Thoracic aorta (tissue), 2 donors: ENCODE measurements around the gene FAM98B. TPM values are rescaled to one million over a fixed set of nuclear protein-coding genes. Genes with fewer than 3 reads are reported as not detected.

Experiments used
- ATAC-seq: fragments of 150-250 bp; one replicate; pipeline ENCODE4 v1.8.0; 2017; ENCODE audit warnings: low read depth; ENCODE audit not compliant: insufficient number of reproducible peaks, low FRiP score
- DNase-seq: peaks from one replicate; pipeline ENCODE4 v3.0.0-alpha.2; 2020; ENCODE audit warnings: low spot score
- H3K27ac ChIP-seq, 2 donors: fragments of 200-600 bp; sonication (generic); 1 replicate in 1 of 2; 2 replicates in 1 of 2; pipeline ENCODE4 v1.5.1; 2016; ENCODE audit warnings: mild to moderate bottlenecking in 2 of 2, moderate library complexity in 2 of 2
- H3K27me3 ChIP-seq: fragments of 200-600 bp; sonication (generic); replicated peaks from 2 replicates; pipeline ENCODE4 v1.6.0; 2016; ENCODE audit warnings: mild to moderate bottlenecking; ENCODE audit not compliant: insufficient read depth
- H3K36me3 ChIP-seq: fragments of 200-600 bp; sonication (generic); one replicate; pipeline ENCODE4 v1.5.1; 2016
- H3K4me1 ChIP-seq, 2 donors: fragments of 200-600 bp; sonication (generic); 1 replicate in 1 of 2; 2 replicates in 1 of 2; pipeline versions ENCODE4 v1.5.1 to v1.6.0; 2016; ENCODE audit warnings: low read depth in 2 of 2, mild to moderate bottlenecking in 1 of 2; ENCODE audit not compliant: control insufficient read depth in 1 of 2
- H3K4me3 ChIP-seq: fragments of 200-600 bp; sonication (generic); 2 replicates; pipeline ENCODE4 v1.5.1; 2016; ENCODE audit warnings: mild to moderate bottlenecking
- H3K9me3 ChIP-seq: fragments of 200-600 bp; sonication (generic); 2 replicates; pipeline ENCODE4 v1.5.1; 2016
- CTCF ChIP-seq: fragments of 200-600 bp; sonication (generic); IDR thresholded peaks from one replicate; pipeline ENCODE4 v1.5.1; 2019; ENCODE audit warnings: antibody characterized with exemption
- total RNA-seq, 2 donors: library from RNA; depleted of rRNA; stranded (reverse); fragments of >200 nt; gene quantifications; one replicate each; pipeline versions ENCODE4 v1.1.0 to v1.2.3, GENCODE V29; 2016

FAM98B gene
- total RNA-seq, 2 donors from 2014 or later = 8.0 to 14.0 TPM

- ATAC-seq (no peak), DNase-seq (no peak)
- H3K27ac ChIP-seq = no peak overlapping the region
- no peaks in the 10 kb centered on the region for H3K36me3 ChIP-seq
- TF ChIP-seq CTCF = no peak
- H3K27me3 ChIP-seq = no peaks in the 10 kb centered on the region
- H3K4me1 ChIP-seq = peaks cover 4 to 12% of the 10 kb centered on the region in 2 donors
- H3K9me3 ChIP-seq = no peaks in the 10 kb centered on the region
- no peak overlapping the region for H3K4me3 ChIP-seq
These were observed 82.3 kb downstream of the FAM98B start for GRCh38 chr15:38536201-38536676.

Other genes starting within 250 kb of the FAM98B start
- 10 to 100 TPM; 24.6 to 49.5 TPM for gene SPRED1, start 201.3 kb upstream of the FAM98B start, total RNA-seq
- 1 to 10 TPM; 1.6 to 2.6 TPM for gene RASGRP1, start 110.7 kb downstream of the FAM98B start, total RNA-seq